Neural cell (in vitro differentiated cells): ENCODE results near the gene NEDD4L.

Experiments used
- EZH2 ChIP-seq: fragments of 200-600, 300-800 bp; shearing (Covaris generic), sonication (generic); IDR thresholded peaks from 2 replicates; pipeline ENCODE4 v1.6.1; 2014; ENCODE audit warnings: antibody characterized with exemption, low read length, borderline replicate concordance, mild to moderate bottlenecking; ENCODE audit not compliant: insufficient read depth, poor library complexity, severe bottlenecking
- POLR2AphosphoS5 ChIP-seq: IDR thresholded peaks from 2 replicates; pipeline ENCODE4 v1.6.1; 2012
- RAD21 ChIP-seq: fragments of 450-650 bp; conservative IDR thresholded peaks from 2 replicates; pipeline ENCODE4 v1.6.1; 2014; ENCODE audit warnings: antibody characterized with exemption, mild to moderate bottlenecking, moderate library complexity
- TF ChIP-seq, protein P1 (sequence below): fragments of 450-650 bp; IDR thresholded peaks from 2 replicates; pipeline ENCODE4 v1.5.1; 2014; ENCODE audit warnings: antibody characterized with exemption, mild to moderate bottlenecking, moderate library complexity; ENCODE audit not compliant: poor library complexity, severe bottlenecking
- TF ChIP-seq, protein P2 (sequence below): IDR thresholded peaks from 2 replicates; pipeline ENCODE4 v1.6.1; 2012; ENCODE audit warnings: borderline replicate concordance

- no peak for TF ChIP-seq POLR2AphosphoS5
- TF ChIP-seq, protein P1, sequence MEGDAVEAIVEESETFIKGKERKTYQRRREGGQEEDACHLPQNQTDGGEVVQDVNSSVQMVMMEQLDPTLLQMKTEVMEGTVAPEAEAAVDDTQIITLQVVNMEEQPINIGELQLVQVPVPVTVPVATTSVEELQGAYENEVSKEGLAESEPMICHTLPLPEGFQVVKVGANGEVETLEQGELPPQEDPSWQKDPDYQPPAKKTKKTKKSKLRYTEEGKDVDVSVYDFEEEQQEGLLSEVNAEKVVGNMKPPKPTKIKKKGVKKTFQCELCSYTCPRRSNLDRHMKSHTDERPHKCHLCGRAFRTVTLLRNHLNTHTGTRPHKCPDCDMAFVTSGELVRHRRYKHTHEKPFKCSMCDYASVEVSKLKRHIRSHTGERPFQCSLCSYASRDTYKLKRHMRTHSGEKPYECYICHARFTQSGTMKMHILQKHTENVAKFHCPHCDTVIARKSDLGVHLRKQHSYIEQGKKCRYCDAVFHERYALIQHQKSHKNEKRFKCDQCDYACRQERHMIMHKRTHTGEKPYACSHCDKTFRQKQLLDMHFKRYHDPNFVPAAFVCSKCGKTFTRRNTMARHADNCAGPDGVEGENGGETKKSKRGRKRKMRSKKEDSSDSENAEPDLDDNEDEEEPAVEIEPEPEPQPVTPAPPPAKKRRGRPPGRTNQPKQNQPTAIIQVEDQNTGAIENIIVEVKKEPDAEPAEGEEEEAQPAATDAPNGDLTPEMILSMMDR = no peak
- TF ChIP-seq, protein P2, sequence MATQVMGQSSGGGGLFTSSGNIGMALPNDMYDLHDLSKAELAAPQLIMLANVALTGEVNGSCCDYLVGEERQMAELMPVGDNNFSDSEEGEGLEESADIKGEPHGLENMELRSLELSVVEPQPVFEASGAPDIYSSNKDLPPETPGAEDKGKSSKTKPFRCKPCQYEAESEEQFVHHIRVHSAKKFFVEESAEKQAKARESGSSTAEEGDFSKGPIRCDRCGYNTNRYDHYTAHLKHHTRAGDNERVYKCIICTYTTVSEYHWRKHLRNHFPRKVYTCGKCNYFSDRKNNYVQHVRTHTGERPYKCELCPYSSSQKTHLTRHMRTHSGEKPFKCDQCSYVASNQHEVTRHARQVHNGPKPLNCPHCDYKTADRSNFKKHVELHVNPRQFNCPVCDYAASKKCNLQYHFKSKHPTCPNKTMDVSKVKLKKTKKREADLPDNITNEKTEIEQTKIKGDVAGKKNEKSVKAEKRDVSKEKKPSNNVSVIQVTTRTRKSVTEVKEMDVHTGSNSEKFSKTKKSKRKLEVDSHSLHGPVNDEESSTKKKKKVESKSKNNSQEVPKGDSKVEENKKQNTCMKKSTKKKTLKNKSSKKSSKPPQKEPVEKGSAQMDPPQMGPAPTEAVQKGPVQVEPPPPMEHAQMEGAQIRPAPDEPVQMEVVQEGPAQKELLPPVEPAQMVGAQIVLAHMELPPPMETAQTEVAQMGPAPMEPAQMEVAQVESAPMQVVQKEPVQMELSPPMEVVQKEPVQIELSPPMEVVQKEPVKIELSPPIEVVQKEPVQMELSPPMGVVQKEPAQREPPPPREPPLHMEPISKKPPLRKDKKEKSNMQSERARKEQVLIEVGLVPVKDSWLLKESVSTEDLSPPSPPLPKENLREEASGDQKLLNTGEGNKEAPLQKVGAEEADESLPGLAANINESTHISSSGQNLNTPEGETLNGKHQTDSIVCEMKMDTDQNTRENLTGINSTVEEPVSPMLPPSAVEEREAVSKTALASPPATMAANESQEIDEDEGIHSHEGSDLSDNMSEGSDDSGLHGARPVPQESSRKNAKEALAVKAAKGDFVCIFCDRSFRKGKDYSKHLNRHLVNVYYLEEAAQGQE = no peak
- TF ChIP-seq RAD21 = no peak
- TF ChIP-seq EZH2 = no peak
Measured at GRCh38 chr18:58024139-58024538, 19.9 kb upstream of the NEDD4L start.
